GM12801 (cell line): ENCODE data around the gene PTPRCAP.

Experiments
- TF ChIP-seq, protein P1 (sequence below): IDR thresholded peaks from one replicate; pipeline ENCODE4 v1.5.1; 2011; ENCODE audit warnings: control low read depth; ENCODE audit not compliant: insufficient read length; ENCODE audit errors: extremely low read depth

The PTPRCAP gene

GRCh38 chr11:67409261-67409666 is 28.2 kb downstream of the PTPRCAP start:
- TF ChIP-seq, protein P1, sequence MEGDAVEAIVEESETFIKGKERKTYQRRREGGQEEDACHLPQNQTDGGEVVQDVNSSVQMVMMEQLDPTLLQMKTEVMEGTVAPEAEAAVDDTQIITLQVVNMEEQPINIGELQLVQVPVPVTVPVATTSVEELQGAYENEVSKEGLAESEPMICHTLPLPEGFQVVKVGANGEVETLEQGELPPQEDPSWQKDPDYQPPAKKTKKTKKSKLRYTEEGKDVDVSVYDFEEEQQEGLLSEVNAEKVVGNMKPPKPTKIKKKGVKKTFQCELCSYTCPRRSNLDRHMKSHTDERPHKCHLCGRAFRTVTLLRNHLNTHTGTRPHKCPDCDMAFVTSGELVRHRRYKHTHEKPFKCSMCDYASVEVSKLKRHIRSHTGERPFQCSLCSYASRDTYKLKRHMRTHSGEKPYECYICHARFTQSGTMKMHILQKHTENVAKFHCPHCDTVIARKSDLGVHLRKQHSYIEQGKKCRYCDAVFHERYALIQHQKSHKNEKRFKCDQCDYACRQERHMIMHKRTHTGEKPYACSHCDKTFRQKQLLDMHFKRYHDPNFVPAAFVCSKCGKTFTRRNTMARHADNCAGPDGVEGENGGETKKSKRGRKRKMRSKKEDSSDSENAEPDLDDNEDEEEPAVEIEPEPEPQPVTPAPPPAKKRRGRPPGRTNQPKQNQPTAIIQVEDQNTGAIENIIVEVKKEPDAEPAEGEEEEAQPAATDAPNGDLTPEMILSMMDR, result no peak

DNA sequence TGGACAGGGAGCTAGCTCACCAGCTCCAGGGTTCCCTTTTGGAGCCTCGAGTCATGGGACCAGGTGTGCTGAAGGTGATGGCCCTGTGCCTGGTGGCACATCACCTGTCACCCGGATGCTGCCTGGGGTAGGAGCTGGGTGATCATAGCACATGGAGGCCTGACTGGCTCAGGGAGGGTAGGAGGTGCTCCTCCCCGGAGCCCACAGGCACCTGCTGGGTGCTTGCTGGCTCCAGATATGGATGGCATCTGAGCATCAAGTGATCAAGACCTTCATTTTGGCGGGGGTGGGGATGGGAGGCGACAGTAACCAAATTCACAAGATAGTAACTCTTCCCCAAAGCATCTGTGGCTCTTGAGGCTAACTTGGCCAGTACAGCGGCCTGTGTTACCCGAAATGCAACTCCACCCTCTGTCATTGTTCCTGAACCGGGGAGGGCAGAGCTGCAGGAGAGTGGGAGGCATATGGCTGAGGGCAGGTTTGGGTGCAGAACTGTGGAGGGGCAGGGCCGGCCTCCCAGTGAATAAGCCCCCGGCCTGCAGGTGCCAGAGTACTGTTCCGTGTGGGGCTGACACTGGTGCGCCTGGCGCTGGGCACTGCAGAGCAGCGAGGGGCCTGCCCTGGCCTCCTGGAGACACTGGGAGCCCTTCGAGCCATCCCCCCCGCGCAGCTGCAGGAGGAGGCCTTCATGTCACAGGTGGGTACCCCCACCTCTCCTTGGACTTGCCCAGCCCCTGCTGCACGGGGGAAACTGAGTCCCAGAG is 28.9 kb downstream of the PTPRCAP start:
- TF ChIP-seq, protein P1, result no peak

GRCh38 chr11:67407688-67408163 is 29.8 kb downstream of the PTPRCAP start:
- TF ChIP-seq, protein P1, result no peak

DNA sequence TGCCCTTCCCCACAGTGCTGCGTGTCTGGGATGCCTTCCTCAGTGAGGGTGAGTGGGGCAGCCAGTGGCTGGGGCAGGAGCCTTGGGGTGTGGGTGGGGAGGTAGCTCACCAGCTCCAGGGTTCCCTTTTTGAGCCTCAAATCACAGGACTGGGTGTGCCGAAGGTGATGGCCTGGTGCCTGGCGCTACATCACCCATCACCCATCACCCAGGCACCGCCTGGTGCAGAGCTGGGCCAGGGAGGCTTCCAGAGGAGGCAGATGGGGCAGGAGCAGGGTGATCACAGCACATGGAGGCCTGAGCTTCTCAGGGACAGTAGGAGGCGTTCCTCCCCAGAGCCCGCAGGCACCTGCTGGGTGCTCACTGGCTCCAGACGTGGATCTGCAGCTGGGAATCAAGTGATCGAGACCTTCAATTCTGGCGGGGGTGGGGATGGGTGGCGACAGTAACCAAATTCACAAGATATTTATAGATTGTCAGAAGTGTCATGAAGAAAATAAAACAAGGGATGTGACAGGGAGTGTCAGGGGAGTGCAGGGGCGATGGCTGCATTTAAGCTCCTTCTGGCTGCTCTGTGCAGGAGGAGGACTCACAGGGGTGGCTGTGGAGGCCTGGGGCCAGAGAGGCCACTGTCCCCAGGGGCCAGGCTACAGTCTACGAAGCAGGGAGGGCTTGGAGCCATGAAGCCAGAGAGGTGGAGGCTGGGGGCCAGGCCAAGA is 30.4 kb downstream of the PTPRCAP start:
- TF ChIP-seq, protein P1, result no peak

- TF ChIP-seq, protein P1, result no peak
Measured at GRCh38 chr11:67406420-67406968, 31.0 kb downstream of the PTPRCAP start.

DNA sequence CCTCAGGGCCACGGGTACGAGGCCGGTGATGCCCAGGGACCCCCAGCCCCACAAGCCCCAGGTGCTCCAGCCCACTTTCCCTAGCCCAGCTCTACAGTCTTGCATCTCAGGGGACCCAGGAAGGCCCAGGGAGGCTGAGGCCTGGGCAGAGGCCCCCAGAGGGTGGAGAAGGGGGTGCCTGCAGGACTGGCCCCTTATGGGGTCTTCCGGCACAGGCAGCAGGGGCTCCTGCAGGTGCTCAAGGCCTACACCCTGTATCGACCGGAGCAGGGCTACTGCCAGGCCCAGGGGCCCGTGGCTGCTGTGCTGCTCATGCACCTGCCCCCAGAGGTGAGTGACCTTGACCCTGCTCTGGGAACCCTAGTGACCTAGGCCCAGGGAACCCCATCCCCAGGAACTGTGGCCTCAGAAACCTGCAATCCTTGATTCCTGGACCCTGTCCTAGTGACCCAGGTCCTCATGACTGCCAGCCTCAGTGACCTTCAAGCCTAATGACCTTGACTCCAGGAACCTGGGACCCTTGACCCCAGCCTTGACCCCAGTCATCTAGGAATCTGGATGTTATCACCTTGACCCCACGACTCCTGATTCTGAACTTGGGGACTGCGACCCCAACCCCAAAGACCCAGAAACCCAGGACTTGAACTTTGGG is 31.7 kb downstream of the PTPRCAP start:
- TF ChIP-seq, protein P1, result no peak

DNA sequence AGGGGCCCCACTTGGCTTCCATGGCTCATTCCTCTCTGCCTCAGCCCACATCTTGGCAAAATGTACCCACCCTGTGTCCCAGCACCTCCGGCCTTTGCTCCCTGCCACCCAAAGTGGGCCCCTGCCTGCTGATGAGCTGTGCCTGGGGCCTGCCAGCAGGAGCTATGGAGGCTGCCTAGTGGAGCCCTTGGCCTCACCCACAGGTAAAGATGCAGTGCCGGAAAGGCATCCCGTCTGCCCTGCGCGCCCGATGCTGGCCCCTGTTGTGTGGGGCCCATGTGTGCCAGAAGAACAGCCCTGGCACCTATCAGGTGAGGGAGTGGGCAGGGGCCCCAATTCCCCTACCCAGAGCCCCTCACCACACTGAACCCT is 32.3 kb downstream of the PTPRCAP start:
- TF ChIP-seq, protein P1, result no peak
